HG02642 (cell line): Measurements from ENCODE around the gene ANKS1B.

ENCODE experiments used
- ATAC-seq: cut with Tn5 transposase; IDR thresholded peaks from one replicate; pipeline ENCODE4 v1.9.1; 2021; ENCODE audit warnings: mild to moderate bottlenecking; ENCODE audit not compliant: unreplicated experiment, poor library complexity

The ANKS1B gene

DNA sequence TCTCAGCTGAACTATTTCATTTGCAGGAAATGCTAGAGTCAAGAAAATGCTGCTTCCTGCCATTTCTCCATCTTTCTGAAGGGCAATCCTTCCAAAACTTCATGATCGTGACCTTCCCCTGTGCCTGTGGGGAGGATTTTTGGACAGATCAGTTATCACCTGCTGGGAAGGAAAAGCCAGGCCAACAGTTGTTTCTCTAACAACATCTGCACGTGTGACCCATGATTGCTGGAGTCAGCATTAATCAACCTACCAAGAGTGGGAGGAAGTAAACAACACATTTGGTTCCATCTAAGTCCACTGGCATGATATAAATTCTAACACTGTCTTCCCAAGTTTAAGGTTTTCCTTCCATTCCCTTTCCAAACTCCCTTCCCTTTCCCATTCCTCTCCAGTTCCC, 1167.0 kb downstream of the ANKS1B start:
- ATAC-seq: no peak

DNA sequence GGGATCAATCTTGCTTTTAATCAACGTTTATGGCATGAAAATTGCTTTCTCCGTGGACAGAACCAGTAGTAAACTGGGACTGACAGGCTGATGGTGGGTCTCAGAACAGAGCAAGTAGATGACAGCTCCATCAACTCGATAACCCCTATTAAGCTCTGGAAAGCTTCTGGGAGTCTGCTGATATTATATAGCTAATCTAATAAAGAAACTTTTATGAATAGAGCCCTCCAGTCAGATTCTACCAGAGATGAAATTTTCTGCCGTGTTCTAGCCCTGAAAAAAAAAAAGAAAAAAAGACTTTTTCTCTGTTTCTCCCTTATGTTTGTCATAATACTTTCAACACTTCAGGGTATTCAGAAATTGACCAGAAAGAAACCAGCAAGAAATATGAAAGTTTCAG, 1168.0 kb downstream of the ANKS1B start:
- ATAC-seq: no peak

GRCh38 chr12:98814254-98814653, 1170.5 kb downstream of the ANKS1B start:
- no peak for ATAC-seq

- no peak for ATAC-seq
Measured at GRCh38 chr12:98812225-98812624, 1172.5 kb downstream of the ANKS1B start.

GRCh38 chr12:98808243-98808875, 1176.4 kb downstream of the ANKS1B start:
- ATAC-seq: no peak

GRCh38 chr12:98807187-98807586, 1177.5 kb downstream of the ANKS1B start:
- no peak for ATAC-seq

DNA sequence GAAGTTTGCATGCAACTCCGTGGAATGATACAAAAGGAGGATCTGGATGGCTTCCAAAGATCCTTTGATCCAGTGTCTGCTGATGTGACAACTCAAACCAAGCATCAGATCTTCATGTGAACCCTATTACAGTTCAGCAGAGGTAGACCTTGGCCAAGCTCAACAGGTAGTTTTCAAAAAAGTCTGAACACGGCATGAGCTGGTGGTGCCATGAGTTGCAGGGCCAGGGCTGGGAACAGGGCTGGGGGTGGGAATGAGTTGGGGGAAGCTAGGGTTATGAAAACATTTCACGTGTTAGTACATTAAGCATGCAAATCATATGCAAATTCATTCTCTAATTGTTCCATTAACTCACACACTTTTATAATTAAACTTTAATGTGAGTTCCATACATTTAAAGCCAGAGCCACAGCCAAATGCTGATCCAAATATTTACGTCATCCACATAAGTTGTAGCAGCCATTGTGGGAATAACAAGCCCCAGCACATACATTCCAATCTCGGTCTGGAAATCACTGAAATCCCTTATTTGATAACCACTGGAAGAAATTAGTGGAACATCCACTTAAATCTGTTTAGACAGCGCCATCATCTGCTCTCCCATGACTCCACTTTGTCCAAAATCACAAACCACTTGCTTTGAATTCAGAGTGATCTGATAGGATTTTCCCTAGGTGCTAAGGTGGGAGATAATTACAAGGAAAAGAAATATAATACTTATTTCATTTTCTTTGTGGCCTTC, 1181.1 kb downstream of the ANKS1B start:
- ATAC-seq: no peak

- no peak for ATAC-seq
Measured at GRCh38 chr12:98799822-98800221, 1184.9 kb downstream of the ANKS1B start.

- no peak for ATAC-seq
Measured at GRCh38 chr12:98799146-98799810, 1185.5 kb downstream of the ANKS1B start.

DNA sequence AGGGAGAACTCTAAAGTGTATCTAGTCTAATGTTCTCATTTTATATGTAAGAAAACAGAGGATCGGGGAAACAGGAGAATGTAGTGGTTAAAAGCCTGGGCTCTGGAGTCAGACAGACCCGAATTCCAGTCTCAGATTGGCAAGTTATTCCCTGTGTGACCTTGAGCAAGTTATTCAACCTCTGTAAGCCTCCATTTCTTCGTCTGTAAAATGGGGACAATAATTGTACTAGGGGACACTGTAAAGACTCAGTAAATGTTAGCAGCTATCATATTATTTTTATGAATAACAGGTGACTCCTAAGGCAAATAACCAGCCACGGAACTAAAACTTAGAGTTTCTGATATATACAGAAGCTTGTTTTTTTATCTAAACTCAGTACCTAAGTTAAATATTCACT, 1187.5 kb downstream of the ANKS1B start:
- no peak for ATAC-seq

DNA sequence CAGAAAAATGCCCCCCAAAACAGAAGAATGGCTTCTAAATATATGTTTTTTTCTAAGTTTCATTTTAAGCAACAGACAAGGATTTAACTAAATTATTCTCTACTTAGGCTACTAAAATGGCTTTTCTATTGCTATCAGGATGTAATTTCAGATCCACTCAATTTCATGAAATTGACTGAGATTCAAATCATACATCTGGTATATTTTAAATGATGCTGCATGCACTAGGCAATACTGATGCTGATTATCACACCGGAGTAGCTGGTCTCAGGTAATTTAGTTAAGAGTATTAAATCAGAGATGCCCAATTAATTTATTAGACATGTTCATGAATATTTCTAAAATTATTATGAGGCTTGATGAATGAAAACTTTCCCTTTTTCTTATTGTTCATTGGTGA, 1188.0 kb downstream of the ANKS1B start:
- ATAC-seq: no peak

- ATAC-seq: no peak
Measured at GRCh38 chr12:98793121-98793520, 1191.6 kb downstream of the ANKS1B start.

- no peak for ATAC-seq
Measured at GRCh38 chr12:98791406-98791805, 1193.3 kb downstream of the ANKS1B start.

- ATAC-seq: no peak
Measured at GRCh38 chr12:98788396-98788795, 1196.3 kb downstream of the ANKS1B start.

GRCh38 chr12:98786653-98787052, 1198.1 kb downstream of the ANKS1B start:
- ATAC-seq: no peak

DNA sequence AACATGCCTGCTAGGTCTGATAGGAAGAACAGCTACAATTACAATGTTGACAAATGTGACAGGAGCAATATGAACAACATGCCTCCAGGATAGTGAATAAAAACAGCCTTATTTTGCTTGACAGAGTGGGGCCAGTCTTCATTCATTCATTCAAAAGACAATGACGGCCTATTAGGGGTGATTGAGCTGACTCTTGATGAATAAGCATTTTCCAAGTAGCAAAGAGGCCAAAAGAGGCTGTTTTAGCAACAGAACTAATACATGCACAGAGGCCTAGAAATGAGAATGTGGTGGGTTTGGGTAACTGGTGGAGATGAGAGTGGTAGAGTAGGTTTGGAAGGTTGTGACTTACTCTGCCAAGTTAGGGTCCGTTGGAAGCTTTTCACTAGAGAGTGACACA, 1201.3 kb downstream of the ANKS1B start:
- ATAC-seq: no peak

DNA sequence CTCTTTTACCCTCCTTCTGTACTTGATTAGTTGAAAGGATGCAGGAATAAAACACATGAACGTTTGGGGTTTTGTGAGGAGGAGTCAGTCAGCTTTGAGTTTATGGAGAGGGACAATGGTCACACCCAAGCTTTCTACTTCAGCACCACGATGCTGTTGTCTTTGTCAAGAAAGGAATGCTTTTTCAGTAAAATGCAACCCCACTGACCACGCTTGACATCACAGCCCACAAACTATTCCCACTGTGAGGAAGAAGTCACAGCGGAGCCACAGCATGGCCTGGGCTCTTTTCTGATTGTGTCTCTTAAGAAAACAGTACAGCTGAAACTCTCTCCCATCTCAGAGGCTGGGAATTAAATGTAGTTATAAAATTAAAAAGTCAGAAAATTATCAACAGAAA, 1204.5 kb downstream of the ANKS1B start:
- ATAC-seq: no peak

DNA sequence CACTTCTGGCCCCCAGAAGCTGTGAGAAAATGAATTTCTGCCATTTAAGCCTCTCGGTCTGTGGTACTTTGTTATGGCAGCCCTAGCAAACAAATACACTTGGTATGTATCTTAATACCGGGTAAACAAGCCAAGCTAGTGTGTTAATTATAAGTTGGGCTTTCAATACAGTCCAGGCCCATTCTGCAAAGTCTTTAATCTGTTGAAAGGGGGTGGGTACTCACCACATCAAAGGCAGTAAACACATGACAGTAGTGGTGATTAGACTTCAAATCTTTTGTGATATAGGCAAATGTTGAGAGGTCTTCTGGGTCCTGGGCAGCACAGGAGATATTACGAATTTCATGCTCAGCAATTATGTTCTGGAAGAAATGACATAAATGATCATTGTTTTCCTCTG, 1211.9 kb downstream of the ANKS1B start:
- ATAC-seq: no peak

DNA sequence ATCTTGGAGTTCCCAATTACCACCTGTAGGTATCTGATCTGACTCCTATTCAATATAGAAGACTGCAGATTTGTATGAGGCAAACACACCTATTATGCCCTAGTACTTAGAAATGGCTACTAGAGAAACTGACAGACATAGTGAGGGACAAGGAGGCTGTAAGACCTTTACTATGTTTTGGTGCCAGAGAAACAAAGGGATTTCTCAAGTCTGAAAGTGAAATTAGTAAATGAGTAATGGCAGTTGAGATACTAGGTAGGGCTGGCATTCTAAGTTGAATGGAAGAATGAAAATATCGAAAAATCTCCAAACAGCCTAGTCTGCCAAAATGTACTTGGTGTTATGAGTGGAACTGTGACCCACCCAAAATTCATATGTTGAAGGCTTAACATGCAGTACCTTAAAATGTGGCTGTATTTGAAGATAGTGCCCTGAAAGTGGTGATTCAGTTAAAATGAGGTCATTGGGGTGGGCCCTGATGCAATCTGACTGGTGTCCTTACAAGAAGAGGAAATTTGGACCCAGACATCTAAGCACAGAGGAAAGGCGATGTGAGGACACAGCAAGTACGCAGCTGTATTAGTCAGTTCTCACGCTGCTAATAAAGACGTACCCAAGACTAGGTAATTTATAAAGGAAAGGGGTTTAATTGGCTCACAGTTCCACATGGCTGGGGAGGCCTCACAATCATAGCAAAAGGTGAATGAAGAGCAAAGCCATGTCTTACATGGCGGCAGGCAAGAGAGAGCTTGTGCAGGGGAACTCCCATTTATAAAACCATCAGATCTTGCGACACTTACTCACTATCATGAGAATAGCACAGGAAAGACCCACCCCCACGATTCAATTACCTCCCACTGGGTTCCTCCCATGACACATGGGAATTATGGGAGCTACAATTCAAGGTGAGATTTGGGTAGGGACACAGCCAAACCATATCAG, 1212.7 kb downstream of the ANKS1B start:
- no peak for ATAC-seq

GRCh38 chr12:98770230-98770629, 1214.5 kb downstream of the ANKS1B start:
- no peak for ATAC-seq

DNA sequence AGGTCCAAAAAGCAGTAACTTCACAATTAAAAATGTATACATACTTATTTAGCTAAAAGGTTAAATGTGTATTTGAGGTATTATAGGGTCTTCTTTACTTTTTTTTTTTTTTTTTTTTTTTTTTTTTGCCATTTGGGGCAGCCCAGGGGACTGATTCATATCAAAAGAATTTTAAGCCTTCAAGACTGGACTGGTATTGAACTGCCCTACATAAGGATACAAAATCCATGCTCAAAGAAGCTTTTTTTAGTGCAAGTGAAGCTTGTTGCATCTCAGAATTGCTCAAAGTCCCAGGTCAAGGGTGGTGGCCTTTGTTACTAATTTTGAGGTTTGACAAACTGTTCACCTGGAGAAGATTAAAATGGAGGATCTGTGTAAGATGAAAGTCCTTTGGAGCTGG, 1215.7 kb downstream of the ANKS1B start:
- ATAC-seq: no peak
